Stimulated activated CD8-positive, alpha-beta memory T cell treated with anti-CD3 and anti-CD28 coated beads, Interleukin-15, amount 100 ng/mL, for 1 hour (primary cell): ENCODE data around the gene EPG5.
"Not testable (repeated sequence)": the region's sequence is repeated elsewhere in the genome, so short reads cannot be mapped to it uniquely, and the experiment has no call there.

Experiments
- DNase-seq: peaks from one replicate; pipeline ENCODE4 v3.0.0-alpha.2; 2020; ENCODE audit warnings: low read depth

EPG5 gene

GRCh38 chr18:45967007-45967706 is at the start of gene EPG5:
Gene EPG5 (minus strand): TSS chr18:45967329. CDS start chr18:45967239, 90 bp downstream.
- peak; percentile 84 for DNase-seq

- DNase-seq, result no peak
Measured at GRCh38 chr18:46013484-46014189, 46.5 kb upstream of the EPG5 start.

- DNase-seq, result no peak
Measured at GRCh38 chr18:46010676-46011075, 43.5 kb upstream of the EPG5 start.

GRCh38 chr18:46010050-46010449 is 42.9 kb upstream of the EPG5 start:
- no peak for DNase-seq

- DNase-seq, result no peak
Measured at GRCh38 chr18:46009125-46009840, 42.2 kb upstream of the EPG5 start.

GRCh38 chr18:46008531-46008930 is 41.4 kb upstream of the EPG5 start:
- DNase-seq, result no peak

GRCh38 chr18:46007165-46007564 is 40.0 kb upstream of the EPG5 start:
- DNase-seq, result no peak

- no peak for DNase-seq
Measured at GRCh38 chr18:46002934-46003333, 35.8 kb upstream of the EPG5 start.

- DNase-seq, result no peak
Measured at GRCh38 chr18:46001892-46002291, 34.8 kb upstream of the EPG5 start.

- no peak for DNase-seq
Measured at GRCh38 chr18:46001074-46001473, 33.9 kb upstream of the EPG5 start.

- DNase-seq, result no peak
Measured at GRCh38 chr18:45999536-45999935, 32.4 kb upstream of the EPG5 start.

- DNase-seq, result no peak
Measured at GRCh38 chr18:45998244-45998643, 31.1 kb upstream of the EPG5 start.

GRCh38 chr18:45997700-45998151 is 30.6 kb upstream of the EPG5 start:
- no peak for DNase-seq

GRCh38 chr18:45995461-45995860 is 28.3 kb upstream of the EPG5 start:
- DNase-seq, result no peak

GRCh38 chr18:45993438-45993837 is 26.3 kb upstream of the EPG5 start:
- DNase-seq, result no peak

GRCh38 chr18:45992527-45992926 is 25.4 kb upstream of the EPG5 start:
- DNase-seq, result not testable (repeated sequence)

GRCh38 chr18:45991788-45992187 is 24.7 kb upstream of the EPG5 start:
- DNase-seq, result no peak

- no peak for DNase-seq
Measured at GRCh38 chr18:45984546-45985235, 17.6 kb upstream of the EPG5 start.

GRCh38 chr18:45981821-45982220 is 14.7 kb upstream of the EPG5 start:
- DNase-seq, result no peak

GRCh38 chr18:45980229-45980628 is 13.1 kb upstream of the EPG5 start:
- no peak for DNase-seq

GRCh38 chr18:45978084-45978483 is 11.0 kb upstream of the EPG5 start:
- DNase-seq, result no peak

- DNase-seq, result no peak
Measured at GRCh38 chr18:45976974-45977373, 9.8 kb upstream of the EPG5 start.
